A673 (cell line): ENCODE measurements around the gene CLIC4. TPM values are rescaled to one million over a fixed set of nuclear protein-coding genes. Genes with fewer than 3 reads are reported as not detected.

Experiments used
- BruUV-seq: library from RNA; stranded (reverse); fragments of 400-500 nt; replicated peaks from 2 replicates; lab custom pipeline; 2021; lab: Mats Ljungman, UMichigan
- CTCF ChIA-PET: fragments of 300-600 bp; sonication (Branson Sonifier 250); formaldehyde crosslinking; loops from one replicate; lab custom pipeline; 2022; ENCODE audit warnings: antibody characterized with exemption; lab: Charles Lee
- POLR2A ChIA-PET: fragments of 300-600 bp; sonication (Branson Sonifier 250); formaldehyde crosslinking; loops from one replicate; lab custom pipeline; 2022; ENCODE audit warnings: antibody characterized with exemption; ENCODE audit not compliant: low non-redundant PET; lab: Charles Lee
- DNase-seq: peaks from one replicate; pipeline ENCODE4 v3.0.0-alpha.2; 2015; ENCODE audit warnings: low spot score
- H3K27ac ChIP-seq: fragments of 200-600 bp; sonication (generic); 2 replicates; pipeline ENCODE4 v1.5.1; 2016; ENCODE audit warnings: mixed run types, low read depth, mild to moderate bottlenecking, mixed read lengths, antibody characterized with exemption, low read length; ENCODE audit not compliant: poor library complexity, severe bottlenecking
- H3K27me3 ChIP-seq: fragments of 200-600 bp; sonication (generic); replicated peaks from 2 replicates; pipeline ENCODE4 v1.6.1; 2017; ENCODE audit warnings: mixed run types, low read depth, mild to moderate bottlenecking, mixed read lengths, antibody characterized with exemption, low read length; ENCODE audit not compliant: insufficient read depth, poor library complexity
- H3K36me3 ChIP-seq: fragments of 200-600 bp; sonication (generic); 2 replicates; pipeline ENCODE4 v1.6.1; 2016; ENCODE audit warnings: mixed run types, mild to moderate bottlenecking, mixed read lengths, antibody characterized with exemption, low read length; ENCODE audit not compliant: insufficient read depth, poor library complexity, severe bottlenecking
- H3K4me1 ChIP-seq: fragments of 200-600 bp; sonication (generic); 2 replicates; pipeline ENCODE4 v1.6.1; 2017; ENCODE audit warnings: mixed run types, mild to moderate bottlenecking, mixed read lengths, antibody characterized with exemption, low read length; ENCODE audit not compliant: insufficient read depth, poor library complexity, severe bottlenecking
- H3K4me3 ChIP-seq: fragments of 200-600 bp; sonication (generic); 2 replicates; pipeline ENCODE4 v1.5.1; 2016; ENCODE audit warnings: low read depth, mixed run types, mild to moderate bottlenecking, mixed read lengths, low read length; ENCODE audit not compliant: poor library complexity, severe bottlenecking
- H3K9me3 ChIP-seq: fragments of 200-600 bp; sonication (generic); 2 replicates; pipeline ENCODE4 v1.6.1; 2016; ENCODE audit warnings: mixed run types, low read depth, mild to moderate bottlenecking, mixed read lengths, antibody characterized with exemption, low read length; ENCODE audit not compliant: poor library complexity, severe bottlenecking
- CTCF ChIP-seq: fragments of 300-800, 200-600 bp; sonication (generic); conservative IDR thresholded peaks from 2 replicates; pipeline ENCODE4 v1.5.1; 2017; ENCODE audit warnings: low read depth, mild to moderate bottlenecking, antibody characterized with exemption, low read length, moderate library complexity, mixed read lengths
- EZH2 ChIP-seq: fragments of 200-600 bp; sonication (generic); IDR thresholded peaks from 2 replicates; pipeline ENCODE4 v1.6.1; 2017; ENCODE audit warnings: borderline replicate concordance, low read depth, mild to moderate bottlenecking, mixed read lengths, antibody characterized with exemption, low read length; ENCODE audit not compliant: poor library complexity, severe bottlenecking
- intact Hi-C: fragments of 100-400 bp; cut with micrococcal nuclease; formaldehyde crosslinking; loops from one replicate; pipeline ENCODE4 v1.10.0; 2022; ENCODE audit not compliant: unreplicated experiment
- total RNA-seq: library from RNA; stranded (reverse); gene quantifications from 2 replicates; pipeline ENCODE4 v1.2.3, GENCODE V29; 2021

The CLIC4 gene
- total RNA-seq, 1 experiment from 2014 or later, result 207 TPM

- no peak overlapping the region for H3K27ac ChIP-seq
- no peaks in the 10 kb centered on the region for H3K4me1 ChIP-seq
- no peak overlapping the region for H3K4me3 ChIP-seq
- no peaks in the 10 kb centered on the region for H3K36me3 ChIP-seq
- no peaks in the 10 kb centered on the region for H3K9me3 ChIP-seq
- CTCF ChIA-PET, result no interaction called here
- intact Hi-C loops, result no loop called here
- DNase-seq, result no peak
- POLR2A ChIA-PET, result no interaction called here
- BruUV-seq, result no TSS peak
- no peak for TF ChIP-seq CTCF
- no peak for TF ChIP-seq EZH2
- no peaks in the 10 kb centered on the region for H3K27me3 ChIP-seq
These were observed 141.0 kb downstream of the CLIC4 start for GRCh38 chr1:24886241-24886640.

- no peaks in the 10 kb centered on the region for H3K9me3 ChIP-seq
- TF ChIP-seq CTCF, result no peak
- TF ChIP-seq EZH2, result no peak
- no peaks in the 10 kb centered on the region for H3K36me3 ChIP-seq
- H3K4me1 ChIP-seq, result no peaks in the 10 kb centered on the region
- no peak overlapping the region for H3K27ac ChIP-seq
- no peak overlapping the region for H3K4me3 ChIP-seq
- no peak for DNase-seq
- POLR2A ChIA-PET, result no interaction called here
- CTCF ChIA-PET, result no interaction called here
- intact Hi-C loops, result no loop called here
- BruUV-seq, result no TSS peak
- no peaks in the 10 kb centered on the region for H3K27me3 ChIP-seq
These were observed 143.1 kb downstream of the CLIC4 start for GRCh38 chr1:24888061-24888970.

GRCh38 chr1:24888971-24889676 lies 143.9 kb downstream of the CLIC4 start:
- Histone ChIP-seq H3K27me3 (no peaks in the 10 kb centered on the region), H3K36me3 (no peaks in the 10 kb centered on the region), H3K9me3 (no peaks in the 10 kb centered on the region), H3K4me1 (no peaks in the 10 kb centered on the region), H3K4me3 (no peak overlapping the region), H3K27ac (no peak overlapping the region)
- TF ChIP-seq EZH2, result no peak
- no peak for TF ChIP-seq CTCF
- no TSS peak for BruUV-seq
- intact Hi-C loops, result no loop called here
- CTCF ChIA-PET, result no interaction called here
- POLR2A ChIA-PET, result no interaction called here
- DNase-seq, result no peak
